ENCODE results near the gene SRRM4.
"Not testable (repeated sequence)": the region's sequence is repeated elsewhere in the genome, so short reads cannot be mapped to it uniquely, and the experiment has no call there.

The SRRM4 gene, protein sequence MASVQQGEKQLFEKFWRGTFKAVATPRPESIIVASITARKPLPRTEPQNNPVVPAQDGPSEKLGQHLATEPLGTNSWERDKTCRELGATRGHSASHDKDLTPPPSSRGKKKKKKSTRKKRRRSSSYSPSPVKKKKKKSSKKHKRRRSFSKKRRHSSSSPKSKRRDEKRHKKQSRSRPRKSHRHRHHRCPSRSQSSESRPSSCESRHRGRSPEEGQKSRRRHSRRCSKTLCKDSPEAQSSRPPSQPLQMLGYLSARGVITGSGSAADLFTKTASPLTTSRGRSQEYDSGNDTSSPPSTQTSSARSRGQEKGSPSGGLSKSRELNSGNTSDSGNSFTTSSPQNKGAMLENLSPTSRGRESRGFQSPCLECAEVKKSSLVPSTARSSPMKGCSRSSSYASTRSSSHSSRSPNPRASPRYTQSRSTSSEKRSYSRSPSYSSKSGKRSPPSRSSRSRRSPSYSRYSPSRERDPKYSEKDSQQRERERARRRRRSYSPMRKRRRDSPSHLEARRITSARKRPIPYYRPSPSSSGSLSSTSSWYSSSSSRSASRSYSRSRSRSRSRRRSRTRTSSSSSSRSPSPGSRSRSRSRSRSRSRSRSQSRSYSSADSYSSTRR

DNA sequence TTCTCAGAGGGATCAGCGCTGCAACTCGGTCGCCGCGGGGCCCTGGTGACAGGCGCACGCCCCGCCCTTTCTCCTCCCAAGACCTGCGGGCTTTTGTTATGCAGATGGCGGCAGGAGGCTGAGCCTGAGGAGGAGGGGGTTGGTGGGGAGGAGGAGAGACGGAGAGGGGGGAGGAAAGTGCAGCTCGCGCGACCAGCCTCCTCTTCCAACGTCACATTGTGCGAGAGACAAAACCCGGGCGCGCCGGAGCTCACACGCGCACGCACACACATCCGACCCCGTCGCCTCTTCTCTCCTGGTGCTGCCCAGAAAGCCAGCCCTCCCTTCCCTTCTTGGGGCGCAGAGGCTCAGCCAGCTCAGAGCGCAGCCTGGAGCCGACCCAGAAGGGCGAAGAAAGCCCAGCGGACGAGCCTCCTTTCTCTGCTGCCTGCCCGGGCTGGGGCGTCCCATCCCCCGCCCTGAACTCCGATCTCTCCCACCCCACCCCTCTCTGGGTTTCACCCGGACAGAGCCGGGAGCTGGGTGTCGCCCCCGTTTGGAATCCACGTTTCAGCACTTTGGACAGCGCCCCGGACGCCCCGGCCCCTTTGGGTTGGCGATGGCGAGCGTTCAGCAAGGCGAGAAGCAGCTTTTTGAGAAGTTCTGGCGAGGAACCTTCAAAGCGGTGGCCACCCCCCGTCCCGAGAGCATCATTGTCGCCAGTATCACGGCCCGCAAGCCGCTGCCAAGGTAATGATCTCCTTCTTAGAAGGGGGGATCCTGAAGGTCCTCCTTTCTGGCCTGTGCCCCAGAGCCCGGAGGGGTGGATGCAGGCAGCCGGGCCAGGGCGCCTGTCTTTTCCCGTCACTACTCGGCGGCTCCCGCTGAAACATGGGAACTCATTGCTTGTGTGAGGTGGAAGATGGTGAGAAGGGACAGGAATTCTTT lies at the start of gene SRRM4:
Gene SRRM4 (plus strand): TSS at position 257 of the 927 bp plus-strand sequence. CDS start 342 bp downstream, at position 599.
- DNase-seq (ENCODE audit: low read depth), result no peak

DNA sequence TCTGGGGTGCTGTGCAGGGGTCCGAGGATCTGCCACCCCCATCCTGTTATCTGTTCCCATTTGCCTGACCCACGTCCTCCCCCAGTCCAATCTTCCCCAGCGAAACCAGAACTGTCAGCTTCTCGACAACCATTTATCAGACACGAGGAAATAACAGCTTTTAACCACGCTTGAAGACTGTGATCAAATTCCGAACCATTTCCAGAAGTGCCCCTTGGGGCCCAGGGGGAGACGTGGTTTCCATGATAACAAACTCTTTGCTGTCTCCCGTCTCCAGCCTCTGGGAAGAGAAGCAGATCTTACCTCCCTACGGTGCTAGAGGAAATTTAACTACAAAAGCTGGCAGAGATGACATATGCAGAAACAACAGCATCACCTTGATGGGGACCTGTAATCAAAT lies 35.1 kb upstream of the SRRM4 start:
- no peak for DNase-seq (ENCODE audit: low read depth)

DNA sequence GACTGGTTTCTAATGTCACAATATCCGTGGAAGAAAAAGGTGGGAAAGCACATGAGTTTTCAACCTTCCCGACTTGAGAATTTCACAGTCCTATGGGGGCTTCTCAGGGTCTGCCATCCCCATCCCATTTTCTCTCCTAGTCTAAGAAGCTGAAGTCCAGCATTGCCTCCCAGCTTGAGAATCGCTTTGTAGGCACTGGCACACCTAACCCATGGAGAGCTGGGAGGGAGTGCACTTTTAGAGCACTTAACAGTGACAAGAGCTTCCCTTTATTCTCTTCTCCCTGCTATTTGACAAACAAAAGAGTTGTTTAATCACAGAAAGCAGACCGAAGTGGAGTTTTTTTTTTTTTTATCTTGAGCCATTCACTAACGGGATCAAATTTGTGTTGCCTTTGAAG lies 22.8 kb upstream of the SRRM4 start:
- no peak for DNase-seq (ENCODE audit: low read depth)

DNA sequence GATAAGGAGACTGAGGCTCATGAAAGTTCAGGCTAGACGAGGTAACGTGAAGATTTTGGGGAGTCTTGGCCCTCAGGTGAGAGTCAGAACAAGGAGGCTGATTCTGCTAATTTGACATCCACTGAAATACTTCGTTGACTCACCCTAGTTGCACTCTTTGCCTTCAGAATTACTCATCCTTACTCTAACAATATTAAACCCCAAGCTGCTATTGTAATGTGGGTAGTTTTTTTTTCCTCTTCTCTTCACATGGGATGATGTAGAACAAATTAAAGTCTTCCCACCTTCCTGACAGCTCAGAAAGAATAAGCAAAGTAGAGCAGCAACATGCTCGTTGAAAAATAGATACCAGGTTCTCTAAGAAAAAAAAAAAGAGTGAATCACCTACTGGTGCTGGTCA lies 22.0 kb upstream of the SRRM4 start:
- DNase-seq (ENCODE audit: low read depth), result no peak

DNA sequence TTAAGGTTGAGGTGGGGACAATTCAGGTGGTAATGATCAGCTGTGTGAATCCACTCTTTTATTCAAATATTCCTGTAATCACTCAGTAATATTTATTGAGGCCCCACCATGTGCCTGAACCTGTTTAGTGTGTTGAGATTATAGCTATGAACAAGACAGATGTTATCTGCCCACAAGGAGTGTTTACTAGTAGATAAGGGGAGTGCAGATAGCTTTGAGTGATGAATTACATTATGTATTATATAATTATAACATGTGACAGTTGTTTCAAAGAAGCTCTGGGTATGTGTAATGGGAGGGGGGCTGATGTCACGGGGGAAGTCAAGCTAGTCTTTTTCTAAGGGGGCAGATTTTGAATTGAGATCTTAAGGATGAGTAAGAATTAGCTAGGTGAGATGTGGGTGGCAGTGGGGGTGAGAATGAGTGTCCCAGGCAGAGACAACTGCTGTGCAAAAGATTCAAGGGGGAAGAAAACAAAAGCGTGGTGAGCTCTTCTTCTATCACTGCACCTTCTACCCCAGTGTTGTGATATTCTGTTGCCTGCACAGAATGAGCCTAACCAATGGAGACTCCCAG lies 21.3 kb upstream of the SRRM4 start:
- DNase-seq (ENCODE audit: low read depth), result no peak

DNA sequence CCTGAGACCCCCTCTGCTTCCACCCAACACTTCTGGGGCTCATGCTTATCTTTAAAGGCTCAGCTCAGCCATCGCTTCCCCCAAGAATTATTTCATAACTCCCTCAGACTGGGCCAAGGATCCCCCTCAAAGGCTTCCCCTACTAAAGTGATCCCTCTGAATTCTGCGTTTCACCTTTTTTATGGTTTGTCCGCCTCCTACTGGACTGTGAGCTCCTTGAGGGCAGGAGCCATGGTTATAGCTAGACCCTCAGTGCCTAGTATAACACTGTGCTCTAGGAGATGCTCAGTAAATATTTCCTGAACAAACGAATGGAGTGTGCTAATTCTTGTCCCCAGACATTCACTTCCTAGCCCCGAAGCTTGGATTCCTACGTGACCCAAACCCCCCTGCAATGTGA lies 20.5 kb upstream of the SRRM4 start:
- DNase-seq (ENCODE audit: low read depth), result no peak

DNA sequence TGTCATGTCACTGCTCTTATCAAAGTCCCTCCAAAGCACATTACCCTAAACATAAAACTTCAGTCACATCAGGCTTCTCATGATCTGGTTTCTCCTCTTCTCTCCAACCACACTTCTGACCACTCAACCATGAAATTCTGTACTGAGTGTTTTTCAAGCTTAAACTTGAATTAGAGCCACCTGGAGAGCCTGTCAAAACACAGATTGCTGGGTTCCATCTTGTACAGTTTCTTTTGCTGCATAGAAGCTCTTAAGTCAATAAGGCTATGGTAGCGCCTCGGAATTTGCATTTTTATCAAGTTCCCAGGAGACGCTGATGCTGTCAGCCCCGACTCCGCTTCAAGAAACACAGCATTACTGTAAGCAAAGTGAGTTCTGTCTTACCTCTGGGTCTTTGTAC lies 16.4 kb upstream of the SRRM4 start:
- DNase-seq (ENCODE audit: low read depth), result no peak

DNA sequence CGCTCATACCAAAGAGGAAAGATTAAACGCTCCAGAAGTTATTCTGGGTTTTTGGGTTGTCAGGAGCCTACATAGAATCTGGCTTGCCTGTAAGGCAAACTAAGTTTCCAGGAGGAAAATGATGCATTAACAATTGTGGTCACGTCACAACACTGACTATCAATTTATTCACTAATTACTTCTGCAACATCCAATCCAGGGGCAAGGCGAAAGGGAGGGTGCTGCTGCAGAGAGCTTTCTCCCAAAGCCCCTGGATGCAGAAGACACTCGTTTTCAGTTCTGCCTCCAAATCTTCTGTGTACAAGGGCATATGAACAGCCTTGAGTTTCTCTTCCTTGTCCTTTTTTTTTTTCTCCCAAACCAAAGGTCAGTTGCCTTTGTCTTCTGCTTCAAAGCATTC lies 10.5 kb upstream of the SRRM4 start:
- DNase-seq (ENCODE audit: low read depth), result no peak

DNA sequence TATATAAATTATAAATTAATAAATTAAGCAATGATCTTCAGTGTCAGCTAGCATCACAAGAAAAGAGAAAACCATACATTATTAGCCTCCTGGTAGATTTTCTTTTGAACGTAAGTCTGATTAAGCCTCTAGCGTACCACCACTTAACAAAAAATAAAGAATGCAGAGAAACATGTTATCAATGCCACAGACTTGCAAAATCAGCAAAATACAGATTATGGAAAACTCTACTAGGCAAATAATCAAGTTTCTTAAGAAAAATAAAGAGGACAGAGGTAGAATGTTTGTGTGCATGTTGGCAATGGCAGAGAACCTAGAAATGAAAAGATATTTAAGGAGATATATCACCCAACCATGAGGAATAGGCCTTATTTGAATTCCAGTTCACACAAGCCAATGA lies 8.4 kb upstream of the SRRM4 start:
- DNase-seq (ENCODE audit: low read depth), result no peak

DNA sequence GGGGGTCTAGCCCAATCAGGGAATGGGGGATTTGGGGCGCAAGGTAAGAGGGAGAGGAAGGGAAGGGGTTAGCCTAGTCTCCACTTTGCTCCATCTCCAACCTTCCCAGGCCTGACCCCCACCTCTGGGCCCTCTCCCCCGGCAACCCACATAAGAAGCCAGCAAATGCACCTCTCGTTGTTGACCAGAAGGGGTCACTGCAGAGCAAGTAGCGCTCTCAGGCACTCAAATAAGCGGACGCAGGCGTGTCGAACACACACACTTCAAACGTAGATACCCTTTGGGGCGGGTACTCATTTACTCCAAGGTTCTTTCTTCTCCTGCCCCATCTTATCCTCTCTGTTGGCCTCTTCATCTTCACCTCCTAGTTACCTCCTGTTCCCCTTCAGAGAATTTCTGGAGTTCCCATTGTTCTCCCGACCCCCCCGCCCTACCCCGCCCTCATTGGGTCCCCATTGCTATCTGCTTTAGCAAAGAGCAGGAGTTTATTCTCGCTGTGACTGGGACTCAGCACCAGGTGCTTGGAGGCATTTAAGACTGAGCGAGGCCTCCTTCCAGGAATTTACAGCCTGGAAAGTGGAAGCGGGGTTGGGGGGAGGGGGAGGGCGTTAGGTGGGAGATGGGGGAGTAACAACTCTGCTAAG lies 1.5 kb upstream of the SRRM4 start:
- DNase-seq (ENCODE audit: low read depth), result no peak

DNA sequence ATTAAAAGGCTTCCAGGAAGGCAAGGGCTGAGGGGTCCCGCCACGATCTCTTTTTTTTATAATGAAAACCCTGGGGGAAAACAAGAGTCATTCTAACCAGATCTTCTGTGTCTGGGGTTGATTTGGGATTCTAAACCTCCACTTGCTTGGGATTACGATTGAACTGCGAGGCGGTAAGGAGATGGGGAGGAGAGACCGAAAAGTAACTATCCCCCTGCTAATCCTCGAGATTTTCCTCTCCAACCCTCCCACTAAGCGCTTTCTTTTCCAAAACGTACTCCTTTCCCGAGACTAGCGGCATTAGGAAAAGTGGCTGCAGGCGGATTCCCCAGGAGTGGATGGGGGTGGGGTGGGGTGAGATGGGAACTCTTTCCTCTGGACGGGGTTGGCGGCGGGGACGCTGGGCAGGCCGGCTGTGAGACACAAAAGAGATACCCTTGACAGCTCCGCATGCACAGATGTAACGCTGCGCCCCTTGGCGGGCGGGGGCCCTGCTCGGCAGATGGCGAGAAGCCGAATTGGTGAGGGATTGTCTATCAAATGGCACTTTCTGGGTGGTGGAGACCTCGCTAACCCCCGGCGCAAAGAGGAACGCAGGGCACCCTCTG lies 830 bp upstream of the SRRM4 start:
- DNase-seq (ENCODE audit: low read depth), result no peak

DNA sequence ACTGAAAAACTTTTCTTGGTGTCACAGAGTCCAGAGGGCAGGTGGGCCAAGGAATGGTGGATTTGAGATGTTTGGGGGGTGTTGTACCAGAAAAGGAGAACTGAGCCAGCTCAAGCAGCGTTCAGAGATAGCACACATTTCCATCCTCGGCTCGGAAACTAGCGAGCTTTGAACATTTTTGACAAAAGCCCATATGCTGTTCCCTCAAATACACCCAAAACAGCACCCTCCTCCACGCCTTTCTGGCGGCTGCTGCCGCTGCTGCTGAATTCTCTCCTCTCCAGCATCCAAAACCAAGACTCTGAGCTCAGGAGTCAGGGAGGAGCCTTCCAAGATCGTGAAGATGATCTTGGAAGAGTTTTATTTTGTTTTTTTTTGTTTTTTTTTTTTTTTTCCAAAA lies 961 bp downstream of the SRRM4 start:
- no peak for DNase-seq (ENCODE audit: low read depth)

DNA sequence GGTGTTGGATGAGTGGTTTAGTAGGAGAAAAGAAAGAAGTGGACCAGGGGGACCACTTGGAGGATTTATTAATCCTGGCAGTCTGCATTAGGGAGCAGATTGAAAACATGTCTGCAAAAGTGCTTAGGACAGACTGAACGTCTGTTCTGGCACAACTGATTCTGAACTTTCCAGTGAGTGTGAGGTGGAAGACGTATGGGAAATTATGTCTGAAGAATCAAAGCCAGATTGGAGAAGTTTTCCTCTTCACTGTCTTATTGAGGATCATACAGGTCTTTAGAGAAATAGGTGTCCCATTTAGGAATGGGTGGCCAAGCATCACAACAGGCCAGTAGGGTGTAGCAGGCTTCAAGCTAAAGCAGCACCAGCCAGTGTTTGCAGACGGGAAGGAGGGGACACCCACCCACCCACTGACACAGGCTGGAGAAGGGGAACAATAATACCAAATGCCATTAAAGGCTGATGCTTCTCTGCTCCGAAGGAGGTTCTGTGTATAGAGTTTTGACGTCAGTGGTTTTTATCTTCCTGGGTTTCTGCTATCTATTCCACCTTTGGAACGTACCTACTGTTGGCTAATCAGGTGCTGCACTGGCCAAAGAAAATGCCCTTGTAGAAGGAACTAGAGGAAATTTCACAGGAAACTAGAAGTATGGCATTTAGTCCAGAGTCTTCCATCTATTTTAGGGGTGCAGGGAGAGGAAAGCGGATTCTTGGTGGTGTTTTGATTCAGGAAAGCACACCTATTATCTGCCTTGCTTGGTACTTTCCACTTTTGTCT lies 1.8 kb downstream of the SRRM4 start:
- DNase-seq (ENCODE audit: low read depth), result no peak

DNA sequence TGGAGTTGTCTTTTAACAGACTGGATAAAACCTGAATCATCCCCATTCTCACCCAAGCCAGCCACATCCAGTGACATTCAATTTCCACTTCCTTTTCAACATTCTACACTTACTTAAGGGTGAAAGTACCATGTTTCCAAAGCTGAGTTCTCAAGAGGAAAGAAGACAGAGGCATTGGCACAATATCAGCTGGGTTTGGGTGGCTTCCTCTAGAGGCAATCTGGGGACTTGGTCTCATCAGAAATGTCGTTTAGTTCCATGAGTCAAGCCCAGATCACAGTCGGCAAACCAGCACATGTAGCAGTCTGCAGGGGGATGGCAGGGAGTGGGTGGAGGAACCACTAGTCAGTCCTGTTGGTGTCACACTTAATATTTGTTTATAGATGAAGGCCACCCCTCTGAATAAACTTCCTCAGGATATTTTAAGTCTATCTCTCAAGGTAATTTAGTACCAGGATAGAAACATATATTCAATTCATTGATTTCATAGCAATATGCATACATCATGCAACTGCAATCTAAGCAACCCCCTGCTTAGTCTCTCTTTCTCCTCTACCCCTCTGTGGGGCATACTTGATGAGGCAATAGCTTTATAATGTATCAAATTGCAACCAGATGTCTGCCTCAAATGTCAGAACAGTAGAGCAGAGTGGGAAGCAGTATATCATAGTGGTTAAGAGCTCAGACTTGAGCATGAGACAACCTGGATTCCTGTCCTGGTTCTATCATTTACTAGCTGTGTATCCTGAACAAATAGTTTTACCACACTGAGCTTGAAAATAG lies 3.0 kb downstream of the SRRM4 start:
- no peak for DNase-seq (ENCODE audit: low read depth)

DNA sequence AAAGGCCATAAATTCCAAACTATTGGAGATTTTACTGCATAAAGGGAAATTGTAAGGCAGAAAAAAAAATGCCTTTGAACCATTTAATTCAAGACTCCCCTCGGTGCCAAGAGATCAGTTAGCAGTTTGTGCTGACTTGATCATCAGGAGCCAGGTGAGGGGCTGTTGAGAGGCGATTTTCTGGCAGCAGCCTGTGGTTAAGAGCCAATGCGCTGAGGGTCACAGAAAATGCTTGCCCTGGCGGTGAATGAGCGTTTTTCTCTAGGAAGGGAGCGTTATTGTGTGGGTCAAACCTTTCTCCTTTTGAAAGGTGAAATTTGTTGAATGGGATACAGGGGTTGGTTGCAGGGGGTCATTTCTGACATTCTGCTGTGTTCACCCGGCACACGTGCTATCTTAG lies 4.7 kb downstream of the SRRM4 start:
- DNase-seq (ENCODE audit: low read depth), result no peak

DNA sequence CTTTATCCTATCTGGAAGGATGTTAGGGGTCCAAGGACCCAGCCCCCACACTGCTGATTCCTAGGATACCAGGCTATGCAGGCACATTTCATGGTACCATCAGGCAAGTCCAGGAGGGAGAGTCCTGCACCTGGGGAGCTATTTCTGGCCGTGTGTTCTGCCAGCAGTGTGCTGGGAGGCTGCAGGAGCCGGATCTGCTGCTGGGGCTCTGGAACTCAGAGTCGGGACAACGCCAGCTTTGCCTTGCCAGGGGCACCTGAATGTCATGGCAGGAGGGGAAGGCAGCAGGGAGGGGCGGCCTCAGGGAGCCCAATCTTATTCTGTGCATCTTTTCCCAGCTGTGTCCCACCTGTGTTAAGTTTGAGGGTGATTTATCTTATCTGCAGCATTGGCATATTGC lies 17.8 kb downstream of the SRRM4 start:
- DNase-seq (ENCODE audit: low read depth), result no peak

DNA sequence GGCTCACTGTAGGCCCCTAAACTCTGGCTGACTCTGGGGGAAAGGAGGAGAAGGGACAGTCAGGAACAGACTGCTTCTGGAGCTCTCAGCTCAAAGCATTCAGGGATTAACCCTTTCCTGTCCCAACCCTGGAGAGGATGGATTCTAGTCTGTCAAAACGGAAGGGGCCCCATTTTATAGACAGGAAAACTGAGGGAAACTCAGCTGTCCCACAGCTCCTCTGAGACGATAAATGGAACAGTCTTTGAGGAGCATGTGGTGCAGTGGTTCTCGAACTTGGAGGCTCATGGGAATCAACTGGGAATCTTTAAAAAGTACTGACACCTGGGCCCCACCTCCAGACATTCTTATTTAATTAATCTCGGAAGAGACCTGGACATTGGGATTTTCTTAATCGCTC lies 23.7 kb downstream of the SRRM4 start:
- DNase-seq (ENCODE audit: low read depth), result no peak

DNA sequence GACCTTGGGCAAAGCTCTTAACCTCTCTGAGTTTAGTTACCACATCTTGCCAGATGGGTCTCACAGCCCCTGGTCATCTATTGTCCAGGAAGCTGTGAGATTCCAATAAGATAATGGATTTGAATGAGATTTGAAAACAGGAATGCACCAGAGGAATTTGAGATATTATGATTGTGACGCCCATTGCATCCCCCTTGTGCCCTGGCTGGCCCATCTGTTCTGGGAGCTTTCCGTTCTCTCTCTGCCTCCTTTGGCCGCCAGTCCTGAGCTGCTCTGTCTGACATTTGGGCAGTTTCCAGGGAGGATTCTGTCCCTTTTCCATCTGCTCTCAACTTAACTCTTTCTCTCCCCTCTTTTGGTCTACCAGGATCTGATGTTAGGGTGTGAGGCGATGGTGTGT lies 24.6 kb downstream of the SRRM4 start:
- DNase-seq (ENCODE audit: low read depth), result no peak

DNA sequence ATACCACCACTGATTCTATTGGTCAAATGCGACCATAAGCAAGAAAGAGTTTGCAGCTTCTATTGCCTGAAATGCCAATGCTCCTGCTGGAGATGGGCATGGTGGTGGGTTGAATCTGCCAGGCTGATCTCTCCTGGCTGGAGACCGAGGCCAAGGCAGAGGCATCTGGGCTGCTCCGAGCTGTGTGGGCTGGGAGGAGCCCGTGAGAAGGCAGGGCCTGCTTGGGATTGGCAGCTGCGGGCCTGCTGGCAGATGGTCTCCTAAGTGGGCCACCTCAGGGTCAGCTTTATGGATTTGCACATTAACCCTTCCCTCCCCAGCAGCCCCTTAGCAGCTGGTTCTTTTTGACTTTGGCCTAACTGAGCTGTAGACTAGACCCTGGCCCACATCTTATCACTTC lies 25.4 kb downstream of the SRRM4 start:
- DNase-seq (ENCODE audit: low read depth), result no peak

DNA sequence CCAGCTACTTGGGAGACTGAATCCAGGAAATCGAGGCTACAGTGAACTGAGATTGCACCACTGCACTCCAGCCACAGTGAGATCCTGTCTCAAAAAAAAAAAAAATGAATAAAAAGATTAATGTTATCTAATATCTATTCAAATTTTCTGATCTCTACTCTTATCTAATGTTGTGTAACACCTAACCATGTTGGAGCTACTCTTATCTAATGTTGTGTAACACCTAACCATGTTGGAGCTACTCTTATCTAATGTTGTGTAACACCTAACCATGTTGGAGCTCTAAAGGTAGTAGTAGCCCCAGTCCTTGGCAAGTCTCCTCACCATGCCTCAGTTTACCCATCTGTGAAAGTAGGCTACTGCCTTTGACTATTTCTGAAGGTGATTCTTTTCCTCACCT lies 26.9 kb downstream of the SRRM4 start:
- DNase-seq (ENCODE audit: low read depth), result not testable (repeated sequence)
